Measurements from ENCODE around the gene DISP2. TPM values are rescaled to one million over a fixed set of nuclear protein-coding genes. Genes with fewer than 3 reads are reported as not detected.

Gene DISP2
- total RNA-seq, 2 donors from 2014 or later: 0.21 to 0.54 TPM

DNA sequence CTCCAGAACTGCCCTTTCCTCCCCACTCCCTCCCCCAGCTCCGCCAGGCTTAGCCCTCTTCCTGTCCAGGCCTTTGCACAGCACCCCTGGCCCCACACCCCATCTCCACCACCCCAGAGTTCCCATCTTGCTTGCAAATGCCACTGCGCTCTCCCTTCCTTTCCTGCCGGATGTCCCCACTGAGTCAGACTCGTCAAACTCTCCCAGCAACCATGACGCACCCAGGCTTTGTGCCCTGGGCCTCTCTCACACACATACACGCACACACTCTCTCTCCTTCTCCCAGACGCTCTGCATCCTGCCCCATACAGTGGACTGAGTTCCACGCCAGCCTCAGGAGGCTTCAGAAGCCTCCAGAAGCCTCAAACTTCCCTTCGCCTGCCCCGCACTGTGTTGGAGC lies 14.5 kb upstream of the DISP2 start:
- peaks cover 47 to 64% of the 10 kb centered on the region in 2 donors for H3K4me1 ChIP-seq (ENCODE audit: control insufficient read depth in 1 of 2, low read depth in 2 of 2)

DNA sequence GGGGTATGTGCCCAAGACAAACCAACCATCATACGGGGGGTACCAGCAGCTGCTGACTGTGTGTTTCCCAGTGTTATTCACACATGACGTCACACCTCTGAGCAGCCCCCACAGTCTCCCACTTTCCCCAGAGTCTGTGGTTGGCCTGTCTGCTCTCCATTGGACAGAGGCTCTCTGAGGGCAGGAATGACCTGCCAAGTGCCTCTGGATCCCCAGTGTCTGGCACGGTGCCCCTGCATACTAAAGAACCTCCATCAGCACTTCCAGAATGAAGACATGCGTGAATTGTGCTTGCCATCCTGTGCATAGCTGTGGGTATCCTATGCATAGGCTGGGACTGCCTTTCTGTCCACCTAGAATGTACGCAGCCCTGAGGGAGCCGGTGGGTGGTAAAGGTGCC lies 13.8 kb upstream of the DISP2 start:
- TF ChIP-seq, protein P1, sequence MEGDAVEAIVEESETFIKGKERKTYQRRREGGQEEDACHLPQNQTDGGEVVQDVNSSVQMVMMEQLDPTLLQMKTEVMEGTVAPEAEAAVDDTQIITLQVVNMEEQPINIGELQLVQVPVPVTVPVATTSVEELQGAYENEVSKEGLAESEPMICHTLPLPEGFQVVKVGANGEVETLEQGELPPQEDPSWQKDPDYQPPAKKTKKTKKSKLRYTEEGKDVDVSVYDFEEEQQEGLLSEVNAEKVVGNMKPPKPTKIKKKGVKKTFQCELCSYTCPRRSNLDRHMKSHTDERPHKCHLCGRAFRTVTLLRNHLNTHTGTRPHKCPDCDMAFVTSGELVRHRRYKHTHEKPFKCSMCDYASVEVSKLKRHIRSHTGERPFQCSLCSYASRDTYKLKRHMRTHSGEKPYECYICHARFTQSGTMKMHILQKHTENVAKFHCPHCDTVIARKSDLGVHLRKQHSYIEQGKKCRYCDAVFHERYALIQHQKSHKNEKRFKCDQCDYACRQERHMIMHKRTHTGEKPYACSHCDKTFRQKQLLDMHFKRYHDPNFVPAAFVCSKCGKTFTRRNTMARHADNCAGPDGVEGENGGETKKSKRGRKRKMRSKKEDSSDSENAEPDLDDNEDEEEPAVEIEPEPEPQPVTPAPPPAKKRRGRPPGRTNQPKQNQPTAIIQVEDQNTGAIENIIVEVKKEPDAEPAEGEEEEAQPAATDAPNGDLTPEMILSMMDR (IDR thresholded peaks at IDR 0.05): no peak
- Histone ChIP-seq H3K4me1 (ENCODE audit: control insufficient read depth in 1 of 2, low read depth in 2 of 2) (peaks cover 40 to 57% of the 10 kb centered on the region in 2 donors), H3K27ac (peak overlapping the region; percentile 93 to 99), H3K9me3 (no peaks in the 10 kb centered on the region), H3K36me3 (no peaks in the 10 kb centered on the region), H3K27me3 (replicated peaks; ENCODE audit: insufficient read depth) (no peaks in the 10 kb centered on the region), H3K4me3 (no peak overlapping the region)
- DNase-seq (ENCODE audit: low spot score) (no peak), ATAC-seq (ENCODE audit: insufficient number of reproducible peaks, low FRiP score, low read depth) (no peak)

More for the DNA sequence above, 14.5 kb upstream of the DISP2 start:
- peak overlapping the region; percentile 93 to 99 for H3K27ac ChIP-seq
- TF ChIP-seq, protein P1 (IDR thresholded peaks at IDR 0.05): no peak
- ATAC-seq (ENCODE audit: insufficient number of reproducible peaks, low FRiP score, low read depth) (peak; percentile 16), DNase-seq (ENCODE audit: low spot score) (peak; percentile 53)
- no peak overlapping the region for H3K4me3 ChIP-seq
- H3K9me3 ChIP-seq: no peaks in the 10 kb centered on the region
- no peaks in the 10 kb centered on the region for H3K27me3 ChIP-seq (replicated peaks; ENCODE audit: insufficient read depth)
- H3K36me3 ChIP-seq: no peaks in the 10 kb centered on the region

DNA sequence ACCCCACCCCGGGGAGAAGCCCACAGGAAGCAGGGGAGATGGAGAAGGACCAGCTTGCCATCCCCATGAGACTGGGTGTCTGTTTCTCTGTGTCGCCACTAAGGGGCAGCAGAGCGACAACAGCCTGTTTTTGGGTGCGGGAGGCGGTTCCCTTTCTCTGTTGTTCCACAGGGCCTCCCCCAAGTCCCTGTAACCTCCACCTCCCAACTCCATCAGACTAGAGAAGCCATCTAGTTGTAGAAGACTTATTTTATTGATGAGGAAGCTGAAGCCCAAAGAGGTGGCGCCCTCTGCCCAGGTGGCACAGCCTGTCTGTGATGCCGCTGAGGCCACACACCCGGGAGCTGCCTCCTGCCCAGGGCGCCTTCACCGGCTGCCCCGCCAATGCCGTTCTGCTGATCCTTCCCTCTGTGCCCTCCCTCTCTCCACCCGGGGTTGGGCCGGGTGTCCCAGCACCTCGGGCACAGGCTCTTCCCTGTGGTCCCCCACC lies 13.3 kb upstream of the DISP2 start:
- DNase-seq (ENCODE audit: low spot score) (no peak), ATAC-seq (ENCODE audit: insufficient number of reproducible peaks, low FRiP score, low read depth) (no peak)
- no peaks in the 10 kb centered on the region for H3K9me3 ChIP-seq
- TF ChIP-seq, protein P1 (IDR thresholded peaks at IDR 0.05): peak; percentile 77
- H3K4me3 ChIP-seq: no peak overlapping the region
- peak overlapping the region; percentile 93 to 99 for H3K27ac ChIP-seq
- H3K27me3 ChIP-seq (replicated peaks; ENCODE audit: insufficient read depth): no peaks in the 10 kb centered on the region
- no peaks in the 10 kb centered on the region for H3K36me3 ChIP-seq
- H3K4me1 ChIP-seq (ENCODE audit: control insufficient read depth in 1 of 2, low read depth in 2 of 2): peaks cover 36 to 52% of the 10 kb centered on the region in 2 donors

DNA sequence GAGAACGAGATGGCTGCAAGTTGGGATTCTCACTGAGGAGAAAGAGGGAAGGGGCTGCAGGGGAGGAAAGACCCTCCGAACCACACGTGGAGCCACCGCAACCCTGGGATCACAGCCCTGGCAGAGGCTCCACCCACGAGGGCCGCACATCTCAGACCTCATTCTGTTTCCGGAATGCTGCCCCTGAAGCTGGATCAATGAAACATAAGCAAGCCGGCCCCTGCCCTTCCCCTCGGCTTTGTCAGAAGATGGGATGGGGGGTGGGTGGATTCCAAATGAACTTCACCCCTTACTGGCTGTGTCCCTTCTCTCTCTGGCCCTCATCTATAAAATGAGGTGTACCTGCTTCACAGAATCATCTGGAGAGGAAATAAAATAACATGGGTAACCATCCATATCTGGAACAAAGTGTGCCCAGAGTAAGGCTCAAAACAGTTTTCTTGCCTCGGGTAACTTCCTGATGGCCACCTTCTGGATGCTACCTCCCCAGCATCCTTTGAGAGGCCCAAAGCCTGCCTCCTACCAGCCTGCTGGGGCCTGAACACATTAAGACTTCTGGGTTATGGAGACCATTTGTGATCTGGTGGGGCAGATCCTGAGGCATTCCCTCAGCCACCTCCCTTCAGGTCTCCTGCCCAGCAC lies 12.7 kb upstream of the DISP2 start:
- no peaks in the 10 kb centered on the region for H3K36me3 ChIP-seq
- no peak for DNase-seq (ENCODE audit: low spot score)
- TF ChIP-seq, protein P1 (IDR thresholded peaks at IDR 0.05): no peak

DNA sequence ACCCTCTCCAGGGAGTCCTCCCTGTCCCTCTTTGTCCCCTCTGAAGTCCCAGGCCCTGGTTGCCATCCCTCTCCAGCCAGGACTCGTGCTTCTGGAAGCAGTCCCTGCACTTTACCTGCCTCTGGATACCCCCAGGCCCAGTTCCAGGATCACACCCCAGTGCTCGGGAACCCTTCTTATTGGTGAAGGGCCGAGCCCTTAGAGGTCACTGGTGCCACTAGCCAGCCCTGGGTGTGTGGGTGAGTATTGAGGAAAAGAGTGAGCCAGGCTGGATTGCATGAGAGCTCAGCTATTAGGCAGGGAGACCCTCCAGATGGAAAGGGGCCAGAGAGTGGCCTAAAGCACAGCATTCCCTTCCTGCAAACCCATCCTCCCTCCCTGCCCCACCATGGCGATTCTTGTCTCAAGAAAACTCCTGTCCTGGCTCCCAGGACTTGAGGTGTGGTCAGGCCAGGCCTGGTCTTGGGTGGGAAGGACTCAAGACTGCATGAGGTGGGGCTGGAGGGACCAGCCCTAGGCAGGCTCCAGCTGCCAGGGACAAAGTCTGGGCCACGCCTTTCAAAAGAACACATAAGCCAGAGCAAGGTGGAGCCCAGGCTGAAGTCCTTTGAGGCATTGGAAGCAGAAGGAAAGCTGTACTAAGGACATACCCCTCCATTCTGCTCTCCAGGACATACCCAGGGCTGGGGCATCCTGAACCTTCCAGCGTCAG lies 12.0 kb upstream of the DISP2 start:
- no peak for DNase-seq (ENCODE audit: low spot score)

More for the DNA sequence above, 12.7 kb upstream of the DISP2 start:
- Histone ChIP-seq H3K9me3 (no peaks in the 10 kb centered on the region), H3K4me3 (no peak overlapping the region), H3K4me1 (ENCODE audit: control insufficient read depth in 1 of 2, low read depth in 2 of 2) (peaks cover 29 to 46% of the 10 kb centered on the region in 2 donors), H3K27ac (no peak overlapping the region), H3K27me3 (replicated peaks; ENCODE audit: insufficient read depth) (no peaks in the 10 kb centered on the region)
- ATAC-seq (ENCODE audit: insufficient number of reproducible peaks, low FRiP score, low read depth): no peak

More for the DNA sequence above, 12.0 kb upstream of the DISP2 start:
- H3K4me3 ChIP-seq: no peak overlapping the region
- no peaks in the 10 kb centered on the region for H3K27me3 ChIP-seq (replicated peaks; ENCODE audit: insufficient read depth)
- H3K27ac ChIP-seq: no peak overlapping the region
- no peaks in the 10 kb centered on the region for H3K9me3 ChIP-seq
- peaks cover 26 to 39% of the 10 kb centered on the region in 2 donors for H3K4me1 ChIP-seq (ENCODE audit: control insufficient read depth in 1 of 2, low read depth in 2 of 2)
- no peak for ATAC-seq (ENCODE audit: insufficient number of reproducible peaks, low FRiP score, low read depth)
- H3K36me3 ChIP-seq: no peaks in the 10 kb centered on the region
- TF ChIP-seq, protein P1 (IDR thresholded peaks at IDR 0.05): no peak

Data from thoracic aorta (tissue), 2 donors.